ENCODE measurements around the gene TMEM214. TPM values are rescaled to one million over a fixed set of nuclear protein-coding genes. Genes with fewer than 3 reads are reported as not detected.

Gene TMEM214
- total and polyA plus RNA-seq, 2 of the 8 experiments (the other 6 are each of a cell fraction or from before 2014, with no cell fraction given): 49.7 to 71.0 TPM

GRCh38 chr2:27027211-27027651 lies 5.5 kb upstream of the TMEM214 start (continued):
- TF ChIP-seq YY1 (IDR thresholded peaks at IDR 0.05; ENCODE audit: low read depth, low read length) (no peak), JUN (IDR thresholded peaks at IDR 0.05; ENCODE audit: low read depth, low read length) (no peak), ATF3 (IDR thresholded peaks at IDR 0.05; ENCODE audit: insufficient read depth, low read depth, low read length) (no peak), BACH1 (IDR thresholded peaks at IDR 0.05; ENCODE audit: low read length) (no peak)

All from H1 (cell line).